HG03520 (cell line): ENCODE results near the gene PPP1R1B.

ENCODE experiments used
- ATAC-seq: cut with Tn5 transposase; IDR thresholded peaks from one replicate; pipeline ENCODE4 v1.9.1; 2021; ENCODE audit warnings: mild to moderate bottlenecking, moderate library complexity; ENCODE audit not compliant: unreplicated experiment

PPP1R1B gene

GRCh38 chr17:39651923-39652586 lies 25.3 kb downstream of the PPP1R1B start:
- ATAC-seq: no peak

- ATAC-seq: no peak
Measured at GRCh38 chr17:39652587-39653315, 26.0 kb downstream of the PPP1R1B start.

GRCh38 chr17:39653316-39653661 lies 26.5 kb downstream of the PPP1R1B start:
- no peak for ATAC-seq

GRCh38 chr17:39653662-39654331 lies 27.0 kb downstream of the PPP1R1B start:
- no peak for ATAC-seq

GRCh38 chr17:39655105-39655504 lies 28.4 kb downstream of the PPP1R1B start:
- no peak for ATAC-seq

- ATAC-seq: no peak
Measured at GRCh38 chr17:39658346-39658745, 31.6 kb downstream of the PPP1R1B start.

- ATAC-seq: no peak
Measured at GRCh38 chr17:39658760-39659159, 32.0 kb downstream of the PPP1R1B start.

- no peak for ATAC-seq
Measured at GRCh38 chr17:39659279-39660010, 32.7 kb downstream of the PPP1R1B start.

- no peak for ATAC-seq
Measured at GRCh38 chr17:39660011-39660360, 33.2 kb downstream of the PPP1R1B start.

GRCh38 chr17:39660397-39661385 lies 33.9 kb downstream of the PPP1R1B start:
- ATAC-seq: no peak

GRCh38 chr17:39661744-39662541 lies 35.2 kb downstream of the PPP1R1B start:
- ATAC-seq: no peak

GRCh38 chr17:39662551-39663339 lies 36.0 kb downstream of the PPP1R1B start:
- no peak for ATAC-seq

- no peak for ATAC-seq
Measured at GRCh38 chr17:39663340-39663687, 36.6 kb downstream of the PPP1R1B start.

- ATAC-seq: no peak
Measured at GRCh38 chr17:39663688-39664580, 37.2 kb downstream of the PPP1R1B start.

GRCh38 chr17:39664581-39665561 lies 38.1 kb downstream of the PPP1R1B start, which contains the start of gene TCAP:
Gene TCAP, plus strand, starts transcription at chr17:39665349. Its CDS starts 11 bp downstream, at chr17:39665360.
- ATAC-seq: no peak

- no peak for ATAC-seq
Measured at GRCh38 chr17:39665642-39666224, 39.0 kb downstream of the PPP1R1B start.
